DMS53 treated with DMSO at 0.1 percent for 48 hours (cell line): ENCODE results near the gene GUCY1B1.

ENCODE experiments used
- DNase-seq: peaks from one replicate; lab custom pipeline; 2025; ENCODE audit not compliant: unreplicated experiment; lab: John Stamatoyannopoulos, UW

Gene GUCY1B1

DNA sequence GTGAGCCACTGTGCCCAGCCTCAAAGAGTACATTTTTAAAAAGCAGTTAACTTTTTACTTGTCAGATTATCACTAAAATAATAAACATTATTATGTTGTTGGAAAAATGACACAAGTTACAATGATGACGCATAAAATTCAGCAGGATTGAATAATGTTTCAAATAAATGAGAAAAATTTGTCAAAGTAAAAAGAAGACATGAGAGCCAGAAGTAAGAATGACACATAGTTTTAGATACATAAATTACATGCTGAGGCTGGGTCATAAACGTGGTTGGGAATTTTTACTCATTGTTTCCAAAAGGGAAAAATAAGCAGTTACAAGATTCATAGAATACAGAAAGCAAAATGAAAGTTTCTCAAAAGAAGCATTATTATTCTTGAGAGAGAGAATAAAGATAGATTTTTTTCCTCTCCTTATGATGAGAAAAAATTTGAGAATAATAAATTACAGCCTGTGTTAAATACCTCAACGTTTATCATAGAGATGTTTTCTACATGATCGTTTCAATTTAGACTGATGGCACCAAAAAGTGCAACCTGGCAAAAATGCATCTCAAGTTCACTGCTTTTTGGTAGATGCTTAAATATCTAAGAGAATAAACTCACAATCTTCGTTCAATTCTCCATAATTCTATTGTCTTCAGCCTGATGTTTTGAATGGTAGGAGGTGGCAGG, 40.4 kb downstream of the GUCY1B1 start:
- no peak for DNase-seq

DNA sequence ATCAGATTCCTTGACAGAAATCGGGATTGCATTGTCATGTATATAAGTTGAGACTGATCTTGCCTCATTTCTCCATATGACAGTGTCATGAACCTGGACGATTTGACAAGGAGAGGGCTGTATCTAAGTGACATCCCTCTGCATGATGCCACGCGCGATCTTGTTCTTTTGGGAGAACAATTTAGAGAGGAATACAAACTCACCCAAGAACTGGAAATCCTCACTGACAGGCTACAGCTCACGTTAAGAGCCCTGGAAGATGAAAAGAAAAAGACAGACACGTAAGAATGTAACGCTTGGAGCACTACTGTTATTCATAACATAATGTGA, 40.9 kb downstream of the GUCY1B1 start:
- no peak for DNase-seq

DNA sequence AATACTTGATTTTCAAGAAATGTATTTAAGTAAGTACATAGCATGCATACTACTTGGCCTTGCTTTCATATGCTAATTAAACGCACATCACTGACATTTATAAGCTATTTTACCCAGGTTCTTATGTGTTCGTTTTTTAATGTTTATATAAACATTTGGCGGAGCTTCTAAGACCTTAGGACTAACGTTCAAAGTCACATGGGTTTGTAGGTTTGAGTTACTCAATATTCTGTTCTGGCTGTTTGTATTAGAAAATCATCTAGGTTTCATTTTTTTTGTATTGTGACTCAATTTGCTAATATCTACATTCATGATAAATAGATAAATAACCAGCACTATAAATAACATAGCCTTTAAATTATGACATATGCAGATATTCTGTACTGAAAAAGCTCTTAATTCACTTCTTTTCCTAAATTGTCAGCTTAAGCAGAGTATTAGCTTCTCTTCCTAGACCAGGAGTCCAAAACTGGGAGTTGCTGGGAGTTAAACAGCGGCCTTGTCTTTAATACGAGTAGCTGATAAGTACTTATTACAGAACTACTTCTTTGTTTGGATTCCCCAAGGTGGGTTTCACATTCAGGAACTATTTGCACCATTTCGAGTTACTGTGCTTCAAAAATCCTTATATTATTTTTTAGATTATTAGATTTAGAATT, 42.0 kb downstream of the GUCY1B1 start:
- no peak for DNase-seq

DNA sequence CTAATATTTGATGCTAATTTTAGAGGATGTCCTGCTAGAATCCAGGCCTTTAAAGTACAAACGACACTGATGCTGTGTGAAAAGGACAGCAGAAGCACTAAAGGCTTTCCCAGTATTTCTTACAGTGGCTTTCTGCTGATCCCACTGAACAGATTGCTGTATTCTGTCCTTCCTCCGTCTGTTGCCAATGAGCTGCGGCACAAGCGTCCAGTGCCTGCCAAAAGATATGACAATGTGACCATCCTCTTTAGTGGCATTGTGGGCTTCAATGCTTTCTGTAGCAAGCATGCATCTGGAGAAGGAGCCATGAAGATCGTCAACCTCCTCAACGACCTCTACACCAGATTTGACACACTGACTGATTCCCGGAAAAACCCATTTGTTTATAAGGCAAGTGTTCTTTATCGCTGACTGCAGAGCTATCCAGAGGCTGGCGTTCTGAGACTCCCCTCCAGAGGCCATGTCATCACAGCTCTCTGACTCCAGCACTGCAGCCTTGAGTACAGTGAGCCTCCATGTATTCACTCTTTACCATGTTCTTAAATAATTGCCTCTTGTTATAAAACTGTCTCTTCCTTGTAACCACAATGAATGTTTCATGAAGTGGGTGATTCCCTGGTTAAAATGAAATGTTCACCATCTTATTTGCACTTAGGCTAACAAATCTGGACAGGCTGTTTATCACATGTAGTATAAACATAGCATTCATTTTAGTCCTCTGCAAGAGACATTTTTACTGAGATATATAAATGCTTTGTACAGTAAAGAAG, 43.6 kb downstream of the GUCY1B1 start:
- no peak for DNase-seq

DNA sequence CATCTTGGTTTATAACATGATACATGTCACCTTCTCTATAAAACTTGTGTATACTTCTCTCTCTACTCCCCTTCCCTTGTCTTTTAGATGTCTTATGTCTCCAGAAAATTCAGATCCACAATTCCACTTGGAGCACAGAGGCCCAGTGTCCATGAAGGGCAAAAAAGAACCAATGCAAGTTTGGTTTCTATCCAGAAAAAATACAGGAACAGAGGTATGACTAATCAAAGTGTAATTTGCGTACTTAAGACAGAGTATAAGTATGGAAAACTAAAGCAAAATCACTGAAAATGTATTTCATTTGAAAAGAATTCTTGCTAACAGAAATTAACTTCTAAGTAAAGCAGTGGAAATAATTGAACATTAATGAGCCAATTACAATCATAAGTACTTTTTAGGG, 46.2 kb downstream of the GUCY1B1 start:
- no peak for DNase-seq

DNA sequence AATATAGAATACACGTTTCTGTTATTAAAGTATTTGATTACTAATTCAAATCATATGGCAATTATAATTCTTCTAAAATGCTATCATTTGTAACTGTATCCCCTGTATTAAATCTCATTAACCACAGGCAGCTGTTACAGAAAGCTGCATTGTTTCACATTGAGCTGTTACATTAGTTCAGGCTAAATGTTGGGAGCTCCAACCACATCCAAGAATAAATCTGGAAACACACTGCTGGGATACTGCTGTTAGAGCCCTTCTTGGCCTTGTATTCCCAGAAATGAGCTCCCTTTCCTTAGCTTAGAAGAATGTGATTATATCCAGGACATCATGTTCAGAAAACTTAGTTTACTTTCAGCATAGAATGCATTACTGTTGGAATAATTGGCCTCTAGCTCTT, 48.2 kb downstream of the GUCY1B1 start:
- DNase-seq: no peak

DNA sequence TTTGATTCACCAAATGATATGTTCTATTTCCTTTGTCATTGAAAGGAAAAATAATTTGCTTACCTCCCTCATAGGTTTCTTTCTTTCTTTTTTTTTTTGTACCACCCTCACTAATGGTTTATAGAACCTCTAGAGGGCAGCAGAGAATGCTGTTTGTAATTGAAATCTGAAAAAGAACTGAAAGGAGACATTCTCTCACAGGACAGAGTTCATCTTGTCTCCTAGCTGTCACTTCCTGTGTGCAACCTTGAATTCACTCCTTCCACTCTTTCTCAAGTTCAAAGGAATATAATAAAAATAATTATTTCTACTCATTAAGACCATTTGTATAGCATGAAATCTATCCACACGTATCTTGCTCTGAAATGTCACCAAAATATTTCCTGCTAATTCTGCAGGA, 51.0 kb downstream of the GUCY1B1 start:
- DNase-seq: peak; percentile 79

DNA sequence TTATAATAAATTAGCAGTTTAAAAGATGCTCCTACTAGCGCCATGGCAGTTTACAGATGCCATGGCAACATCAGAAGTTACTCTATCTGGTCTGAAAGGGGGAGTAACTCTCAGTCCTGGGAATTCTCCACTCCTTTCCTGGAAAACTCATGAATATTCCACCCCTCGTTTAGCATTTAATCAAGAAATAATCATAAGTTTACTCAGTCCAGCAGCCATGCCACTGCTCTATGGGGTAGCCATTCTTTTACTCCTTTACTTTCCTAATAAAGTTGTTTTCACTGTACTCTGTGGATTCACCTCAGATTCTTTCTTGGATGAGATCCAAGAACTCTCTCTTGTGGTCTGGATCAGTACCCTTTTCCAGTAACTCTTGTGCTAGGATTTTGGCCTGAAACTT, 52.3 kb downstream of the GUCY1B1 start:
- no peak for DNase-seq

DNA sequence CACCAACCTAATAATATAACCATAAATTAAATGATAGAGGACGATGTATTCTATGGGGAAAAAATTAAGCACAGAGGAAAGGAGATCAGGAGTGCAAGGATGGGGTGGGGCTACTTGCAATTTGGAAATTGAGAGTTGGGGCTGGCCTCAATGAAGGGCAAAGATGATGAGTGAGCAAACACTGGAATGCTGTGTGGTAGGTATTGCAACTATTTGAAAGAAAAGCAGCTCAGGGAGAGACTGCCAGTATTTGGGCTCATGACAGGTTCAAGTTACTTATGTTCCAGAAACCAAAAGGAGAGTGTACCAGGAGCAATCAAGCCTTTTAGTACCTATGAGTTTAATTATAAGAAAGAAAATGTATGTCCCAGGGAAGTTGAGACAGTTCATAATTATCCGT, 59.8 kb downstream of the GUCY1B1 start:
- no peak for DNase-seq

DNA sequence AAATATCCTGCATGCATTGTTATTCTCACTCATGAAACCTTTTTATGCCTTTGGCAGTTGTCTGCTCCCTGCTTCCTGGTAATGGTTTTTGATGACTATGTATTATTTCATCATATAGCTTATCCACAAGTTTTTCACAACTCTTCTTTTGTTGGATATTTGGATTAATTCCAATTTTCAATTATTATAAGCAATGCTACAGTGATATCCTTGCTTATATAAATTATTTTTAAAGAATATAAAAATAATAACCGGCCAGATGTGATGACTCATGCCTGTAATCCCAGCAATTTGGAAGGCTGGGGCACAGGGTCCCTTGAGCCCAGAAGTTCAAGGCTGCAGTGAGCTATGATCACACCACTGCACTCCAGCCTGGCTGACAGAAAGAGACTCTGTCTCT, 60.2 kb downstream of the GUCY1B1 start:
- DNase-seq: no peak

DNA sequence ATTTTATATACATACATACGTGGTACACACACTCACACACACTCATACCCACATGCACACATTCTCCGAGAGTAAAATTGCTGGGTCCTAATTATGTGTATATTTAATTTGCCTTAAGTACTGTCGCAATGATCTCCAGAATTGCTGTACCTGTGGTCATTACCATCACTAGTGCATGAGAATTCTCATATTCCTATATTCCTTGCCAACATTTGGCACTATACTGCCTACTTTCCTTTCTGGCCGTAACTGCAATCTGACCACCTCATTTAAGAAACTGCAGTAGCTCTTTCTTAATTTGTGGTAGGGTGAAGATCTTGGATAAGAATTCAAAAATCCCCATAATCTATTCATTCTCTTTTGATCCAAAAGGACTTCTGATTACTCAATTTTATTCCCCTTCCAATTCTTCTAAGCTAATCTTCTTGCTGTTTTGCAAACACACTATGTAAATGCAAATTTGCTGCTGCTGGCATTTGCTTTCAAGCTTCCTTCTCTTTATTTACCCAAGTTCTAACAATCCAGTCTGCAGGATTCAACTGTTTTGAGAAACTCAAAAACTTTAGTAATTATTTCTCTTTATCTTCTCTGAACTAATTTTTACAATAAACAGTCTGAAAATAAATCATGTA, 62.2 kb downstream of the GUCY1B1 start:
- no peak for DNase-seq

DNA sequence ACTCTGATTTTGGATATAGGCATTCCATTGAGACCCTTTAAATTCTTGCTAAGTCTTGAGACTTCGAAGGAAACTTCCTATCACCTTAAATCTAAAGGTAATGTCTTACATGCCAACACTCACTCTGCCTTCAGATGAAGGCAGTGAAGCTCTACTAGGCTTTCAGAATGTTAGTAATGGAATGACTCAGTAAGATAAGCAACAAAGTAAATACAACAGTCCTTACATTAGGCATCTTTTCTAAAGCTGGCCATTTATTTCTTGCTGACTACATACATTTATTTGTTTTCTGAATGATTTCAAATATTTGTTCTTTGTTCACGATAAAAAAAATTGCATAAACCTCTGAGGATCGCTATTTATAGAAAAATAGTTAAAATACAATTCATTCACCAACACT, 63.8 kb downstream of the GUCY1B1 start:
- peak; percentile 3 for DNase-seq

DNA sequence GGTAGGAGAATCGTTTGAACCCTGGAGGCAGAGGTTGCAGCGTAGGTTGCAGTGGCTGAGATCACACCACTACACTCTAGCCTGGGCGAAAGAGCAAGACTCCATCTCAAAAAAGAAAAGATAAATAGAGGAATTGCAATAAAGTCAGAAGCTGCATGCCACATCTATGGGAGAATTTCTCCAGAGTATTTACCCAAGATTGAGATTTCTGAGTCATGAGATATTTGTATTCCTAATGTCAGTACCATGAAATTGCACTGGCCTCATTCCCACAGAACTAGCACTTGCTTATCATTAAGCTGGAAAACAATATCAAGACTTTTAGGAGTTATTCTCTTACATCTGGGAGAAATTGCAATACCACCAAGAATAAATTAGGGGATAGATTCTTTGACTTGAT, 69.8 kb downstream of the GUCY1B1 start:
- DNase-seq: no peak

DNA sequence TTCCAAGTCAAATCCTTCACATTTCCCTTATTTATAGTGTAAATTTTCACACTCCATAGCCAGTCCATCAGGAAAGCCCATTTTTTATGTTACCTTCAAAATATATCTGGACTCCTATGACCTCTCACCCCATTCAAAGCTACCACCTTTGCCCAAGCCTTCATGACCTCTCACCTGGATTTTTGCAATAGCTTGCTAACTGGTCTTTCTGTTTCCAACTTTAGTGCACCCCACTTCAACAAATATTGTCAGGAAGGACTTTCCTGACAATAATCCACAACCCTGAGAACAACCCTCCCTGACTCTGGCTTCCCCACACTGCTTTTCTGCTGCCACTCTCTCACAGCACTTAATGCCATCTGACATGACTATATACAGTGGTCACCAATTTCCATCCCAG, 73.8 kb downstream of the GUCY1B1 start:
- DNase-seq: no peak

DNA sequence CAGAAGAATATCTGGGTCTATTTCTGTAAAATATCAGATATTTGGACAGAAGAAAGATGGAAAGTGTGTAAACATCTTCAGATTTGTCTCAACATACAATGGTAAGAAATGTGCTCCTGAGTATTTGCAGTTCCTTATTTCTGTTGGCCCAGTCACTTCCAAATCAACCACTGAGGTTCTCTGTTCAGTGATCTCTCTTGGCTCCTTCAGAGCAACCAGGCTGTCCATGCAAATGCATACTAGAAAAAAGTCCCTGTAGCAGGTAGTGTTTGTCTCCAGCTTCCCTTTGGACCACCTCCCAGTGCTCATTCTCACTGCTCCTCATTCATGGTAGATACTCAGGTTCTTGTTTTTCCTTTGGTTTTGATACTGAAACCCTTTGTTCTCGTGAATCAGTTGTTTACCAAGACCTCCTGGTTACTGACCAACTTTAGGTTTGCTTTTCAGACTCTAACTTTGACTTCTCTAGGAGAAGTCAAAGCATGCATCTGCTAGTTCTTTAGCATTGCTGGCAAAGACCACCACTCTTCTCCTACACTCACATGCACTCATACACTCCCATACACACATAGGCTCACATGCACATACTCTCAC, 78.5 kb downstream of the GUCY1B1 start:
- DNase-seq: no peak

DNA sequence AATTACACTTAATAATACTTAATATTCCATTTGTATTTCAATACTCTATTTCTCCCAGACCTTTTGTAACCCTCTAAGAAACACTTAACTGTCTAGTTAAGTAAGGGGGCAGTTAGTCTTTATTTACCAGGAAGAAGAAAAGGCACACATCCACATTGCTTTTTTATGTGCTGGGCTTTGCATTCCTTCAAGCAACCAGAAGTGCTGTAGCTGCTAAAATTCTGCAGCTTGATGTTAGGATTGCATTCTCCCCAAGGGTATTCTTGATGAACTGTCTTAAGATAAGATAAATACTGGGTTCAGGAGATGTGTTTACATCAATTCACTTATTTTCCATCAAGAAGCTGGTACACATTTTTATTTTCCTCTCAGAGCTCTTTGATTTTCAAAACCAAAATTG, 83.3 kb downstream of the GUCY1B1 start:
- DNase-seq: no peak

DNA sequence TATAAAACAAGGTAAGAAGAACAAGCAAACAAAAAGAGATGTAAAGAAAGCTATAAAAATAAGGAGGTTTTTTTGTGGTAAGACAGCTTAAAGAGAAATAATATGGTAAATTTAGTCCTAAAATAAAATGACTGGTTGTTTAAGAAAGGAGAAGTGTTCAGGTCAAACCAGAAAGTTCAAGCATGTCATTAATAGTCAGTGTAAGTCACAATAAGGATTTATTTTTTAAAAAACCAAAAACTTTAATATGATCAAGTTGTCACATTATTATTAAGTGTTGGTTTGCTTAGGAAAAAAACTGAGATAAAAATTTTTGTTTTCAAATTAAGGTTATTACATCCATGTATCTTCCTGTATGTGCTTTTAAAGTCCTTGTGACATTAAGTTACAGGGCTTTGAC, 88.1 kb downstream of the GUCY1B1 start:
- DNase-seq: no peak

DNA sequence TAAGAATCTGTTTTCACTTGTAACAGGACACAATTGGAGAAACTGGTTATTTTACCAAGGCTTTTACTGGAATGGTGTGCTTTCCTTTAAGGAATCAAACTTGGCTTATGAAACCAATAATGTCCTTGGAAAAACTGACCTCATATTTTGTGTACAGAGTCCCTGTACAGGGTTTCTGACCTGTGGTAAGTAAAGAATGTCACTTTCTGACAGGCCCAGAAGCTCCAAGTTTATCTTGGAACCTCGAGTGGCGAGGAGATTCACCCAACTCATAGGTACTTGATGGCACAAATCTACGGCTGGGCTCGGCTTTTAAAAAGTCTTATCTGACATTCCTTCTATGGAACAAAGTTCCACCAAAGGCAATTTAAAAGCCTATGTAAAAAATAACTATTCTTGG, 90.2 kb downstream of the GUCY1B1 start:
- no peak for DNase-seq

DNA sequence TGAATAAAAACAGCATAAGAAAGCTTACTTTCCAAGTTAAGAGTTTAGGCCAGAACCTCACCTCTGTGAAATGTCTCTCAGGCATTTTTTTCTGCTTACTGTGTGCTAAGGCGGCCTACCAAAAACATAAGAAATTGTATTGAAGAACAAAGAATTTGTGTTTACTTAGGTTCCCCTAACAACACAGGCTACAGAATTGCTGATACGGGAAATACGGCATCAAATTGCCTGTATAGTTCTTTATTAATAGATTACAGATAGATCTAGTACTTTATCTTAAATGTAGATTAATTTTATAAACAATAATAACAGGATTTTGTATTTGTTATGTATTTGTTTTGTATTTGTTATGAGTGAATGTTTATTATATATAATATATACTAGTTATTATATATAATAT, 94.4 kb downstream of the GUCY1B1 start:
- DNase-seq: no peak

DNA sequence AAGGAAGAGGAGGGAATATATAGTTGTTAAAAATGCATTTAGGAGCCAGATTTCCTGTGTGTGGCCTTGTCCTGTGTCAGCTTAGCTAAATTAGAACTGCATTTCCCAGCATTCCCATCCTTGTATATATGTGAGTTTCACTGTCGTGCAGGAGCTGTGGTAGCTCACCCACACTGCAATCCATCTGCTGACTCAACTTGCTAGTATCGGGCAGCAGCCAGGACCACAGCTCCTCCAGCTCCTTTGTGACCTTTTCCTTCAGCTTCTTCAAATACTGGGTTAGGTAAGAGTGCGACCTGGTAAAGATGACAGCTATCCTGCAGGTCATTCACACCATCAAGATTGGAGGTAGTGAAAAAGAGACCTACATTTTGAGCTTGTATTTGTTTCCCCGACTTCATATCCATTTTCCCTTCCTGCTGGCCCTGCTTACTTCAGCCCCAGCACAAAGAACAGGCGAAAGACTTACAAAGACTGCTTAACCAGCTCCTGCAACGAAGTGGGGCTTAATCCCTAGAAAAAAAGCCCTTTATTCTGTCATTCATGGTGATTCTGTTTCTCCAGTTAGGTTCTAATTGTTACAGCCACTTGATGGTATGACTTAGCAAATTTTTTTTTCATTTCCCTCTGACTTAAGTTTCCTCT, 95.9 kb downstream of the GUCY1B1 start:
- DNase-seq: no peak

DNA sequence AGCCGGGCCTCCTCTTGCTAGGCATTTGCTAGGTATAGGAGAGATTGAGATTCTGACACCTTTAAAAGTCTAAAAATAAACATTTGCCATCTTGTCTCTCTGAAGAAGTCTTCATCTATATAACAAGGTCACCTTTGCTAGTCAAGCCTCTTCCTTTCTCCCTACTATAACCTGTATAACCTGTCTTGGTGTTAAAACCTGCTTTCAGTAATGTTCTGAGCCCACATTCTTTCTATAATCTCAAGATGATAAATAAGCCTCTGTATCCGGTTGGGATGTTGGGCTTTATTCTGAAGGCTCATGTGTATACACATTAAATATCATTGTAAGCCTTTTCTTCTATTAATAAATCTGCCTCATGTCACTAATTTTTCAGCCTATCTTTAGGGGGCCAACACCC, 97.1 kb downstream of the GUCY1B1 start:
- DNase-seq: no peak
